ENCODE results near the gene ATXN7L1.

Gene ATXN7L1

GRCh38 chr7:105621176-105621575, 255.2 kb downstream of the ATXN7L1 start:
- H3K9me3 ChIP-seq (ENCODE audit: insufficient read depth, low read length) = peaks cover 4% of the 10 kb centered on the region; the same call in 1 of the 2 replicates

GRCh38 chr7:105619590-105619989, 256.8 kb downstream of the ATXN7L1 start:
- no peaks in the 10 kb centered on the region for H3K27me3 ChIP-seq (ENCODE audit: insufficient read depth, insufficient read length)
- no peak for DNase-seq (ENCODE audit: low read depth, low spot score)
- H3K4me3 ChIP-seq (ENCODE audit: insufficient read length, low read depth) = no peak overlapping the region
- H3K9ac ChIP-seq (ENCODE audit: insufficient read length, low read depth) = no peak overlapping the region
- no peaks in the 10 kb centered on the region for H3K9me3 ChIP-seq (ENCODE audit: insufficient read depth, low read length)
- H3K4me1 ChIP-seq (ENCODE audit: insufficient read depth, insufficient read length) = no peaks in the 10 kb centered on the region
- H3K36me3 ChIP-seq (ENCODE audit: insufficient read depth, insufficient read length, low read length) = peaks cover 19% of the 10 kb centered on the region
- no peak for TF ChIP-seq ZNF274 (IDR thresholded peaks at IDR 0.05; ENCODE audit: low read depth, low read length)
- no peak for TF ChIP-seq YY1 (IDR thresholded peaks at IDR 0.05; ENCODE audit: insufficient read depth, insufficient read length)
- TF ChIP-seq SUZ12 (IDR thresholded peaks at IDR 0.05; ENCODE audit: extremely low read depth, insufficient read depth, insufficient read length) = no peak

More at GRCh38 chr7:105621176-105621575, 255.2 kb downstream of the ATXN7L1 start:
- Histone ChIP-seq H3K4me3 (ENCODE audit: insufficient read length, low read depth) (no peak overlapping the region), H3K27me3 (ENCODE audit: insufficient read depth, insufficient read length) (no peaks in the 10 kb centered on the region), H3K36me3 (ENCODE audit: insufficient read depth, insufficient read length, low read length) (peaks cover 19% of the 10 kb centered on the region), H3K9ac (ENCODE audit: insufficient read length, low read depth) (no peak overlapping the region), H3K4me1 (ENCODE audit: insufficient read depth, insufficient read length) (no peaks in the 10 kb centered on the region)
- no peak for DNase-seq (ENCODE audit: low read depth, low spot score)
- no peak for TF ChIP-seq ZNF274 (IDR thresholded peaks at IDR 0.05; ENCODE audit: low read depth, low read length)
- no peak for TF ChIP-seq SUZ12 (IDR thresholded peaks at IDR 0.05; ENCODE audit: extremely low read depth, insufficient read depth, insufficient read length)
- TF ChIP-seq YY1 (IDR thresholded peaks at IDR 0.05; ENCODE audit: insufficient read depth, insufficient read length) = no peak

- no peak overlapping the region for H3K9ac ChIP-seq (ENCODE audit: insufficient read length, low read depth)
- no peak for DNase-seq (ENCODE audit: low read depth, low spot score)
- peaks cover 26% of the 10 kb centered on the region for H3K36me3 ChIP-seq (ENCODE audit: insufficient read depth, insufficient read length, low read length)
- H3K27me3 ChIP-seq (ENCODE audit: insufficient read depth, insufficient read length) = no peaks in the 10 kb centered on the region
- no peaks in the 10 kb centered on the region for H3K9me3 ChIP-seq (ENCODE audit: insufficient read depth, low read length)
- no peak overlapping the region for H3K4me3 ChIP-seq (ENCODE audit: insufficient read length, low read depth)
- no peaks in the 10 kb centered on the region for H3K4me1 ChIP-seq (ENCODE audit: insufficient read depth, insufficient read length)
- TF ChIP-seq ZNF274 (IDR thresholded peaks at IDR 0.05; ENCODE audit: low read depth, low read length) (no peak), YY1 (IDR thresholded peaks at IDR 0.05; ENCODE audit: insufficient read depth, insufficient read length) (no peak)
These were observed 258.4 kb downstream of the ATXN7L1 start for GRCh38 chr7:105618016-105618296.

- Histone ChIP-seq H3K9me3 (ENCODE audit: insufficient read depth, low read length) (no peaks in the 10 kb centered on the region), H3K36me3 (ENCODE audit: insufficient read depth, insufficient read length, low read length) (peaks cover 26% of the 10 kb centered on the region), H3K4me3 (ENCODE audit: insufficient read length, low read depth) (no peak overlapping the region), H3K9ac (ENCODE audit: insufficient read length, low read depth) (no peak overlapping the region), H3K4me1 (ENCODE audit: insufficient read depth, insufficient read length) (no peaks in the 10 kb centered on the region), H3K27me3 (ENCODE audit: insufficient read depth, insufficient read length) (no peaks in the 10 kb centered on the region)
- TF ChIP-seq ZNF274 (IDR thresholded peaks at IDR 0.05; ENCODE audit: low read depth, low read length) (no peak), SUZ12 (IDR thresholded peaks at IDR 0.05; ENCODE audit: extremely low read depth, insufficient read depth, insufficient read length) (no peak), YY1 (IDR thresholded peaks at IDR 0.05; ENCODE audit: insufficient read depth, insufficient read length) (no peak)
- no peak for DNase-seq (ENCODE audit: low read depth, low spot score)
These were observed 259.0 kb downstream of the ATXN7L1 start for GRCh38 chr7:105617280-105618015.

- Histone ChIP-seq H3K36me3 (ENCODE audit: insufficient read depth, insufficient read length, low read length) (peaks cover 20% of the 10 kb centered on the region), H3K9me3 (ENCODE audit: insufficient read depth, low read length) (no peaks in the 10 kb centered on the region), H3K4me3 (ENCODE audit: insufficient read length, low read depth) (no peak overlapping the region), H3K27me3 (ENCODE audit: insufficient read depth, insufficient read length) (no peaks in the 10 kb centered on the region), H3K4me1 (ENCODE audit: insufficient read depth, insufficient read length) (peaks cover 2% of the 10 kb centered on the region), H3K9ac (ENCODE audit: insufficient read length, low read depth) (peak overlapping the region; percentile 21)
- no peak for DNase-seq (ENCODE audit: low read depth, low spot score)
- TF ChIP-seq YY1 (IDR thresholded peaks at IDR 0.05; ENCODE audit: insufficient read depth, insufficient read length) = no peak
- no peak for TF ChIP-seq SUZ12 (IDR thresholded peaks at IDR 0.05; ENCODE audit: extremely low read depth, insufficient read depth, insufficient read length)
- no peak for TF ChIP-seq ZNF274 (IDR thresholded peaks at IDR 0.05; ENCODE audit: low read depth, low read length)
These were observed 262.0 kb downstream of the ATXN7L1 start for GRCh38 chr7:105614341-105614840.

GRCh38 chr7:105613611-105614330, 262.6 kb downstream of the ATXN7L1 start:
- H3K36me3 ChIP-seq (ENCODE audit: insufficient read depth, insufficient read length, low read length) = peaks cover 20% of the 10 kb centered on the region
- H3K4me1 ChIP-seq (ENCODE audit: insufficient read depth, insufficient read length) = peaks cover 2% of the 10 kb centered on the region
- H3K9ac ChIP-seq (ENCODE audit: insufficient read length, low read depth) = no peak overlapping the region
- no peak overlapping the region for H3K4me3 ChIP-seq (ENCODE audit: insufficient read length, low read depth)
- no peaks in the 10 kb centered on the region for H3K9me3 ChIP-seq (ENCODE audit: insufficient read depth, low read length)
- H3K27me3 ChIP-seq (ENCODE audit: insufficient read depth, insufficient read length) = no peaks in the 10 kb centered on the region
- TF ChIP-seq YY1 (IDR thresholded peaks at IDR 0.05; ENCODE audit: insufficient read depth, insufficient read length) (no peak), SUZ12 (IDR thresholded peaks at IDR 0.05; ENCODE audit: extremely low read depth, insufficient read depth, insufficient read length) (no peak), ZNF274 (IDR thresholded peaks at IDR 0.05; ENCODE audit: low read depth, low read length) (no peak)
- no peak for DNase-seq (ENCODE audit: low read depth, low spot score)

GRCh38 chr7:105612806-105613205, 263.6 kb downstream of the ATXN7L1 start:
- no peak for DNase-seq (ENCODE audit: low read depth, low spot score)
- no peak overlapping the region for H3K4me3 ChIP-seq (ENCODE audit: insufficient read length, low read depth)
- peaks cover 20% of the 10 kb centered on the region for H3K36me3 ChIP-seq (ENCODE audit: insufficient read depth, insufficient read length, low read length)
- no peaks in the 10 kb centered on the region for H3K9me3 ChIP-seq (ENCODE audit: insufficient read depth, low read length)
- H3K27me3 ChIP-seq (ENCODE audit: insufficient read depth, insufficient read length) = no peaks in the 10 kb centered on the region
- H3K9ac ChIP-seq (ENCODE audit: insufficient read length, low read depth) = no peak overlapping the region
- peaks cover 2% of the 10 kb centered on the region for H3K4me1 ChIP-seq (ENCODE audit: insufficient read depth, insufficient read length)
- TF ChIP-seq YY1 (IDR thresholded peaks at IDR 0.05; ENCODE audit: insufficient read depth, insufficient read length) = no peak
- TF ChIP-seq ZNF274 (IDR thresholded peaks at IDR 0.05; ENCODE audit: low read depth, low read length) = no peak
- TF ChIP-seq SUZ12 (IDR thresholded peaks at IDR 0.05; ENCODE audit: extremely low read depth, insufficient read depth, insufficient read length) = no peak
